ENCODE results near the gene POU2AF1.

The POU2AF1 gene

GRCh38 chr11:111408789-111409727, 30.0 kb upstream of the POU2AF1 start:
- no peak overlapping the region for H3K4me3 ChIP-seq (ENCODE audit: low read depth, low read length)
- H3K9me3 ChIP-seq (ENCODE audit: control insufficient read depth, low read length): no peaks in the 10 kb centered on the region
- H3K27ac ChIP-seq: no peak overlapping the region
- no peak overlapping the region for H2AFZ ChIP-seq
- no peaks in the 10 kb centered on the region for H3K79me2 ChIP-seq
- TF ChIP-seq CTCF (IDR thresholded peaks at IDR 0.05): no peak
- H3K36me3 ChIP-seq (ENCODE audit: control insufficient read depth, insufficient read depth, low read length): no peaks in the 10 kb centered on the region
- no peak overlapping the region for H3K9ac ChIP-seq
- H3K27me3 ChIP-seq (ENCODE audit: control insufficient read depth, insufficient read depth, low read length): no peaks in the 10 kb centered on the region
- H3K4me2 ChIP-seq (ENCODE audit: low read length): no peak overlapping the region
- H3K4me1 ChIP-seq: peaks cover 6% of the 10 kb centered on the region

DNA sequence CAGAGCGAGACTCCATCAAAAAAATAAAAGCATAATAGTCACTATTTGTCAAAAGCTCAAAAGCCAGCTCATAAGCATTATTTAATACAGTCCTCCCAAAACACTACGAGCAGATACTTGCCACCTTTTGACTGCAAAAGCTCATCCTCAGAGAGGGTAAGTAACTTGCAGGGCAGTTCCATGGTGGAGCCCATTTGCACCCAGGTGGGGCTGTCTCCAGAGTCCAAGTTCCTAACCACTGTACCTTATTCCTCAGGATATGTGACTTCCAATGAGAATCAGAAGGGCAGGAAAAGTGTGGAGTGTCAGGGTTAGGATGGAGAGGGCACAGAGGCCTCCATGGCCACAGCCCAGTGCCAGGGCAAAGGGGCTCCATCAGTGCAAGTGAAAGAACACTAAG, 28.6 kb upstream of the POU2AF1 start:
- H3K27me3 ChIP-seq (ENCODE audit: control insufficient read depth, insufficient read depth, low read length): no peaks in the 10 kb centered on the region
- H3K4me1 ChIP-seq: peaks cover 6% of the 10 kb centered on the region
- no peak overlapping the region for H2AFZ ChIP-seq
- no peaks in the 10 kb centered on the region for H3K36me3 ChIP-seq (ENCODE audit: control insufficient read depth, insufficient read depth, low read length)
- no peak overlapping the region for H3K27ac ChIP-seq
- H3K79me2 ChIP-seq: no peaks in the 10 kb centered on the region
- no peaks in the 10 kb centered on the region for H3K9me3 ChIP-seq (ENCODE audit: control insufficient read depth, low read length)
- H3K4me3 ChIP-seq (ENCODE audit: low read depth, low read length): no peak overlapping the region
- H3K9ac ChIP-seq: no peak overlapping the region
- TF ChIP-seq CTCF (IDR thresholded peaks at IDR 0.05): no peak
- no peak overlapping the region for H3K4me2 ChIP-seq (ENCODE audit: low read length)

- H3K27me3 ChIP-seq (ENCODE audit: control insufficient read depth, insufficient read depth, low read length): no peaks in the 10 kb centered on the region
- no peaks in the 10 kb centered on the region for H3K79me2 ChIP-seq
- H3K9me3 ChIP-seq (ENCODE audit: control insufficient read depth, low read length): no peaks in the 10 kb centered on the region
- no peak overlapping the region for H3K4me3 ChIP-seq (ENCODE audit: low read depth, low read length)
- H2AFZ ChIP-seq: no peak overlapping the region
- no peak for TF ChIP-seq CTCF (IDR thresholded peaks at IDR 0.05)
- H3K9ac ChIP-seq: no peak overlapping the region
- H3K4me1 ChIP-seq: peaks cover 5% of the 10 kb centered on the region
- H3K27ac ChIP-seq: no peak overlapping the region
- no peaks in the 10 kb centered on the region for H3K36me3 ChIP-seq (ENCODE audit: control insufficient read depth, insufficient read depth, low read length)
- no peak overlapping the region for H3K4me2 ChIP-seq (ENCODE audit: low read length)
Measured at GRCh38 chr11:111406589-111406988, 27.5 kb upstream of the POU2AF1 start.

DNA sequence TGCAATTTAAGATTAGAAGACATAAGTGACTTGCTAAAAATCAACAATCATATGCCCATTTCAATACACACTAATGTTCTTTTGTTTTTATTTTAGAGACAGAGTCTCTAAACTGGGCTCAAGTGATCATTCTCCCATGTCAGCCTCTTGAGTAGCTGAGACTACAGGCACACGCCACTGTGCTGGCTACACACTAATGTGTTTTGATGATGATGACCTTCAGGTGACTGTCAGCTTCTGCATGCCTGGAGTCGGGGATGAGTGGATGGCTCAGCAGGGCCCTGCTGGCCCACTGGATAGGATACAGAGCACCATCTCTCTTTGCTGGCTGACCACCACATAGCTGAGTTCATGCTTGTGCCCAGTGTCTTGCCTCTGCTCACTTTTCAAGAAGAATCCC, 27.0 kb upstream of the POU2AF1 start:
- Histone ChIP-seq H3K27me3 (ENCODE audit: control insufficient read depth, insufficient read depth, low read length) (no peaks in the 10 kb centered on the region), H3K36me3 (ENCODE audit: control insufficient read depth, insufficient read depth, low read length) (no peaks in the 10 kb centered on the region), H3K27ac (no peak overlapping the region), H3K9me3 (ENCODE audit: control insufficient read depth, low read length) (no peaks in the 10 kb centered on the region), H3K79me2 (no peaks in the 10 kb centered on the region), H3K4me3 (ENCODE audit: low read depth, low read length) (no peak overlapping the region), H3K9ac (no peak overlapping the region), H3K4me1 (no peaks in the 10 kb centered on the region), H2AFZ (no peak overlapping the region), H3K4me2 (ENCODE audit: low read length) (no peak overlapping the region)
- no peak for TF ChIP-seq CTCF (IDR thresholded peaks at IDR 0.05)

- no peaks in the 10 kb centered on the region for H3K4me1 ChIP-seq
- no peaks in the 10 kb centered on the region for H3K9me3 ChIP-seq (ENCODE audit: control insufficient read depth, low read length)
- H3K79me2 ChIP-seq: no peaks in the 10 kb centered on the region
- H3K36me3 ChIP-seq (ENCODE audit: control insufficient read depth, insufficient read depth, low read length): no peaks in the 10 kb centered on the region
- H3K9ac ChIP-seq: no peak overlapping the region
- no peak overlapping the region for H3K4me3 ChIP-seq (ENCODE audit: low read depth, low read length)
- no peaks in the 10 kb centered on the region for H3K27me3 ChIP-seq (ENCODE audit: control insufficient read depth, insufficient read depth, low read length)
- H3K27ac ChIP-seq: no peak overlapping the region
- no peak overlapping the region for H2AFZ ChIP-seq
- H3K4me2 ChIP-seq (ENCODE audit: low read length): no peak overlapping the region
- TF ChIP-seq CTCF (IDR thresholded peaks at IDR 0.05): no peak
Measured at GRCh38 chr11:111405551-111405950, 26.5 kb upstream of the POU2AF1 start.
